GF-D8 (cell line): ENCODE measurements around the gene UBAP2L.
A peak's percentile ranks its signal among the peaks of the same experiment; 100 is the strongest.
"Not testable (repeated sequence)": the region's sequence is repeated elsewhere in the genome, so short reads cannot be mapped to it uniquely, and the experiment has no call there.

Experiments
- DNase-seq: peaks from one replicate; lab custom pipeline; 2025; lab: John Stamatoyannopoulos, UW

Gene UBAP2L

DNA sequence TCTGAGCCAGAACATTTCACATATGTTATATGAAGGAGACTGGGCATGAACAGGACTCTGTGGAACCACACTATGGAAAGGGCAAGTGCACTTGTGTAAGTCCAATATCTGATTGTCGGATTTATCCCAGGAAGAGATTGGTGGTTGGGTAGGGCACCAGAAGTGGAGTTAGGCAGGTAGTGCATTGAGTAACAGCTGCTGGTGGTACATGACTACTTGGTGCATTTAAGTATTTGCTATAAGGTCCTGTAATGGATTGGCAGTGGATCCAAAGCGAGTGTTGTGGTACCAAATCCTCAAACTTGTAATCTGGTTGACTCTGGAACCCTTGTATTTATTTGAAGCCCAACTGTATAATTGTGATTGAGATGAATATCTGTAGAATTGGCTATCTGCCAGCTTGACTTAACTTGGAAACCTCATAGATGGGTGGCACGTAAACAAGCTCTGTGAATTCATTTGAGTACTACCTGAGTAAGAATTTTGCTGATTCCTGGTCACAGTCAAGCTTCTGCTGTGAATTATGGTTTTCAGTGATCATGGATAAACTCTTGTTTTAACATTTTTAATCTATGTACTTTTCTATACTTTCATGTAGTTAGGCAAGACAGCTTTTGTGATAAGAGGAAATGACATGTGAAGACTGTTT lies 21.1 kb downstream of the UBAP2L start:
- DNase-seq, result no peak

DNA sequence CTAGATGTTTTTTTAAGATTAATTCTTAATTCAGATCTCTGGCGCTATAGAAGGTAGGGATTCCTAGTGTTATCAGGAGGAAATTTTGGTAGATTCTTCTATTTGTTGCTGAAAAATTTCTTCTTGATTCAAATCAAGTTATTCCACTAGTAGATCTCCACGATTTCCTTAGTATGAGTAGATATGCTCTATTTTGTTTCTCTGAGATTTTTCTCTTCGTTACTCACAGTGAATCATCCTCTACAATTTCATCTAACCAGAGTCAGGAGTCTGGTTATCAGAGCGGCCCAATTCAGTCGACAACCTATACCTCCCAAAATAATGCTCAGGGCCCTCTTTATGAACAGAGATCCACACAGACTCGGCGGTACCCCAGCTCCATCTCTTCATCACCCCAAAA lies 32.9 kb downstream of the UBAP2L start:
- DNase-seq, result no peak

DNA sequence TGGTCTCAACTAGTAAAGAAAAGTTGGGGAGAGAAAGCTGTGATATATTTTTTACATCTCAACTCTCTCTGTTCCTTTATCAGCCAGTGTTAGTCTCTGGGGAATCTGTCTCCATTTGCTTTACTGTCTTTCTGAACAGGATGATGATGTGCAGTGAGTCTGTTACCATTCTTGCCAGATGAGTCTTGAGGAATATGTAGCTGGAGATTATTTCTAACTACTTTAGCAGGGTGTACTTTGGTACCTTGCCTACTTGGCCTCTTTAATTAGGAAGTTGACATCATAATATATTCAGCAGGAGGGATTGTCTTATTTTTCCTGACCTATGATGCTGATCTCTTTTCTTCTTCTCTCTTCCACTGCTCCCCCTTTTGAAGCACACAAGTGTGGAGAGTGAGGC lies 35.9 kb downstream of the UBAP2L start:
- DNase-seq, result no peak

DNA sequence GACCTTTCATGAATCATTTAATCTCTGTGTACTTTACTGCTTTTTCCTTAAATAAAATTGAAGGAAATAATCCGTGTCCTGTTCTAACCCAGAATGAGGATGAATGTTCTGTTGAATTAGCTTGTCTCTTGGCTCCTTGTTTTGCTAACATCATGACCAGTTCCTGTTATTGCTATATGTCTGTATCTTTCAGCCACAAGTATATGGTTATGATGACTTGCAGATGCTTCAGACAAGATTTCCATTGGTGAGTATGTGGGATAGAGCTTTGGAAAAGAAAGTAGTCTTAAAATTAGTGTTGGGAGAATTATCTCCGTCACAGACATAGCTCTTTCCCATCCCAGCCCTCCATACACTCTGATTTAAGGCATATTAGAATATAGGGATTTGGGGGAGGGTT lies 38.0 kb downstream of the UBAP2L start:
- no peak for DNase-seq

DNA sequence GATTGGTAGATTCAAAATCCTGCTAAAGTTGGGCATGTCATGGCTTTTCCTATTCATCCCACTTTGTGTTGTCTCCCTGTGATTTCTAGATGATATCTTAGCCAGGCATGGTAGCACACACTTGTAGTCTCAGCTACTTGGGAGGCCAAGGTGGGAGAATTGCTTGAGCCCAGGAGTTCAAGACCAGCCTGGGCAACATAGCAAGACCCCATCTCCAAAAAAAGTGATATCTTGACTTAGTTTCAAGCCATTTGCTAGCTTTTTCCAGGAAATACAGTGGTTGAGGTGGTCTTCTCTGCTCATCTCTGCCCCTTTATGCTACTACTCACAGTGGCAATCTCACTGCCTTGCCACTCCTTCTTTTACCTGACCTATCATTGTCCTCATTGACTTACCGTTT lies 39.4 kb downstream of the UBAP2L start:
- DNase-seq, result no peak

GRCh38 chr1:154263465-154264332 lies 42.9 kb downstream of the UBAP2L start:
- no peak for DNase-seq

- DNase-seq, result no peak
These were observed 43.7 kb downstream of the UBAP2L start for GRCh38 chr1:154264454-154264853.

GRCh38 chr1:154265586-154265985 lies 44.8 kb downstream of the UBAP2L start:
- no peak for DNase-seq

GRCh38 chr1:154270833-154271232 lies 50.1 kb downstream of the UBAP2L start:
- DNase-seq, result no peak

DNA sequence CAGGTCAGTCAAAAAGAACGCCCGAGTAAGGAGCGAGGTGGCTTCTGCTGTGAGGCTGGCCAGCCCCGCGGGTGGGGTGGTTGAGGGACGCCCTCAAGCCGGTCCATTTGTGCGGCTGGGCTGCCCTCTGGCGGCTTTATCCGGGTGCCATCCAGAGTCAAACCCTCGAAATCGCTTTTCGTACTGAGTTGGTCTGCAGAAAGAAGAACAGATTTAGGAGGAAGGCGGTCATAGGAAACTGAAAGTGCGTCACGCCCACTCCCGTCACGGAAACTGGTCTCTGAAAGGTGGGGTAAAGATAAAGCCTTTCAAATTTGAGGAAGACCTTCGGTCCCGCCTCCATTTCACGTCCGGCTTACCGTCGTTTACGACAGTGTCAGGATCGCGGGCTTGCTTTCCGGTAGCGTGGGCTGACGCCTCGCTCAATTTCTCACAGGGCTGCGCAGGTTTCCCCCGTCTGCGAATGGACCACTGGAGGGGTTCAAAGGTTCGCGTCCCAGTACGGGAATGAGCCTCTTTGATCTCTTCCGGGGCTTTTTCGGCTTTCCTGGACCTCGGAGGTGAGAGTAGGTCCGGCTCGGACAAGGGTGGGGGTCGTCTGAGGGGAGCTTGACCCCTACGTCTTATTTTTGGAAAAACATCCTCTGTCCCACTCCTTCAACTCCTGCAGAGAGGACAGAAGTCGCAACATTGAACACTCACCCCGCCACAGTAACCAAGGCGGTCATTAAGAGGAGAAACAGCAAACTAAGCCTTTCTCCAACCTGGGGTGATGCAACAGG lies 51.7 kb downstream of the UBAP2L start, which contains the start of gene HAX1:
TSS of gene HAX1 (plus strand) at position 413 of the 782 bp plus-strand sequence. CDS start at position 508, 95 bp downstream.
- peak; percentile 94 for DNase-seq

GRCh38 chr1:154272999-154273563 lies 52.3 kb downstream of the UBAP2L start:
- DNase-seq, result no peak

- no peak for DNase-seq
These were observed 56.0 kb downstream of the UBAP2L start for GRCh38 chr1:154276797-154277196.

GRCh38 chr1:154287591-154287990 lies 66.8 kb downstream of the UBAP2L start:
- DNase-seq, result not testable (repeated sequence)

DNA sequence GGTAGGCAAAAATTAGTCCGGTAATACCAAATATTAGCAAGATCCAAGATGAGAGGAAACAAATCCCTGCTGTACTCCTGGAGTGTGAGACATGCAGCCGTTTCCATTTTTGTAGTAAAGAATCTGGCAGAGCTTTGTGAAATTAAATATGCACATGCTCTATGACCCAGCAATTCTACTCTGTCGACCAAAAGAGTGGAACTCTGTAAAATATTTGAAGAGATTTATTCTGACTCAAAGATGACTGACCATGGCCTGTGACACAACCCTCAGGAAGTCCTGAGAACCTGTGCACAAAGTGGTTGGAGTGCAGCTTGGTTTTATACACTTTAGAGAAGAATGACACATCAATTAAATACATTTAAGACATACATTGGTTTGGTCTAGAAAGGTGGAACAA lies 67.9 kb downstream of the UBAP2L start:
- DNase-seq, result no peak

DNA sequence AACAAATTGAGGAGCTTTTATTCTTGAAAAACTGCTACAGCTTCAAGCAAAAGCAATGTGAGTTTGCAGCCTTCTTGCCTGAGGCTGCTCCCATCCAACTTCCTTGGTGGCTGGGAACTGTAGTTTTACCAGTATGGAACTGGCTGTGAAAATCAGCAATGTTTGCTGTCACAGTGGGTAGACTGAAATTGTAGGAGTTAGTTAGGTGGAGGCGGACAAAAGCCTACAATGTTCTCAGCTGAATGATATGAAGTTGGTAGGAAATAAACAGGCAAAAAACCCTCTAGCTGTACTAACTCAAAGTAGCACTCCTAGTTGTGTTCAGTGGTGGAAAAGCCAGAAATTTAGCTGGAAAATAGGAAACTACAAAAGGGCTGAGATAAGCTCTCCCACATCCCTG lies 70.2 kb downstream of the UBAP2L start:
- DNase-seq, result no peak

DNA sequence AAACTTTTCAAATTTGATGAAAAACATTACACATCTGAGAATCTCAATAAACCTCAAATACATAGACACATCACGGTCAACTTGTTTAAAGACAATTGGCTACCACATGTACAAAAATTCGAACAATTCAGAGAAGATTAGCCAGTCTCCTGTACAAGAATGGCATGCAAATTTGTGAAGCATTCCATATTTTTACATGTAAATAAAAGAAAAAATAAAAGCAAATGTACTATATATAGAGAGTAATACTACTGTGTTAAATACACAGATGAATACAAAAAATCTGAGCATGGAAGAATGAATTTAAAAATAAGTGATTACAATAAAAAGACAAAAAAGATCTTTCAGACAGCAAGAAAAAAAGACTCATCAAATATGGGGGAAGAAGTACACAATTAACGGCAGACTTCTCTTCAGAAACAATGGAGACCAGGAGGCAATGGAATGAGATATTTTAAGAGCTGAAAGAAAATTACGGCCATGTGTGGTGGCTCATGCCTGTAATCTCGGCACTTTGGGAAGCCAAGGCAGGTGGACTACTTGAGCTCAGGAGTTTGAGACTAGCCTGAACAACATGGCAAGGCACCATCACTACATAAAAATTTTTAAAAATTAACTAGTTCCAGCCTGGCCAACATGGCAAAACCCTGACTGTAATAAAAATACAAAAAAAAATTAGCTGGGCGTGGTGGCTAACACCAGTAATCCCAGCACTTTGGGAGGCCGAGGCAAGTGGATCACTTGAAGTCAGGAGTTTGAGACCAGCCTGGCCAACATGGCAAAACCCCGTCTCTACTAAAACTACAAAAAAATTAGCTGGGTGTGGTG lies 74.9 kb downstream of the UBAP2L start:
- DNase-seq, result peak; percentile 3

- no peak for DNase-seq
These were observed 80.8 kb downstream of the UBAP2L start for GRCh38 chr1:154301582-154301981.

- DNase-seq, result no peak
These were observed 84.0 kb downstream of the UBAP2L start for GRCh38 chr1:154304664-154305337.

GRCh38 chr1:154306151-154306550 lies 85.4 kb downstream of the UBAP2L start:
- DNase-seq, result no peak

- not testable (repeated sequence) for DNase-seq
These were observed 87.0 kb downstream of the UBAP2L start for GRCh38 chr1:154307670-154308270.
